AML-193 (cell line): ENCODE measurements around the gene HDGF.
A peak's percentile ranks its signal among the peaks of the same experiment; 100 is the strongest.

Experiments used
- DNase-seq, 2 experiments: peaks; one replicate each; lab custom pipeline; 2025; lab: John Stamatoyannopoulos, UW

The HDGF gene

DNA sequence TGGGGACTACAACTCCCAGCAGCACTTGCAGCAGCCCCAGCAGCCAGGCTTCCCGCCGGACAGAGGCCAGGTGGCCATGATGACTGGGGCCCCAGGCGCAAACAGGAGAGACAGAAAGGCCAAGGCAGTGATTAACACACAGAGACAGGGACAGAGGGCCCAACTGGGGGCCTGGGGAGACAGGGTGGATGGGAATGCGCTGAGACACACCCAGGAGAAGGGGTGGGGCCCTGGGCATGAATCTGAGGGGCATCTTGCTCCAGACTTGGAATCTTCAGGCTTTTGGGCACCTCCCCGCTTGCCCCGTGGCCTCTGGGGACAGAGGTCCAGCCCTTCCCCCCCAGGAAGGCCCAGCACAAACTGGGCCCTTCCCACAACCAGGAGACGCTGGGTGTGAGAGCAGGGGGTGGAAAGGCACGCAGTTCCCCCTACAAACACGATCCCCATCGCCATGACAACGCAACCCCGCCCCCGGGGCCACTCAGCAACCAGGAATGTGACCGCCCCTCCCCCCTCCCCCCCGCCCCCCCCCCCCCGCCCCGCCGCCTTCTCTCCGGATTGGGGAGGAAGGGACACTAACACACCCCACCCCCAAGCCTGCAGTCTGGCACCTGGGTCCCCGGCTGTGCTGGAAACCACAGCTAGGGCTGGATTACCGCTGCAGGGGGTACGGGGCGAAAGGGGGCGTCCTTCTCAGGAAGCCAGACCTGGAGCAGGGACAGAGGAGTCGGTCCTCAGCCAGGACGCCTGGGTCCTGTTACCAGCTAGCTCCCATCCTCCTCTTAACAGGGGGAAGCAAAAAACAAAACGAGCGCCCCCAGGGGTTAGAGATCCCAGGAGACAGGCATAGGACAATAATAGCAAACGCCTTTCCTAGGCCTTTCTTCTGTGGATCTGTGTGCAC, 4.5 kb downstream of the HDGF start:
- no peak for DNase-seq

DNA sequence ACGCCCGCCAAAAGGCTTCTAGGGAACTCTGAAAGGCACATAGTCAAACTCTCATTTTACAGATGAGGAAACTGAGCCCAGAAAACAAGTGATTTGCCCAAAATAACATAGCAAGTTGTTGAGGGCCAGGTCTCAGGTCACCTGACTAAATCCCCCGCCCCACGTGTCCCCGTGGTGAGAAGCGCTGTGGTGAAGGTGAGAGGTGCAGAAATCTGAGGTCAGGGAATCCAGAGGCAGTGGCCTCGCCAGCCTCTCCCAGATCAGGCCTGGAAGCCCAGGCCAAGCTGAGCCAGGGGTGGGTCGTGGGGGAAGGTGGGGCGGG, 5.1 kb downstream of the HDGF start:
- DNase-seq, result no peak

DNA sequence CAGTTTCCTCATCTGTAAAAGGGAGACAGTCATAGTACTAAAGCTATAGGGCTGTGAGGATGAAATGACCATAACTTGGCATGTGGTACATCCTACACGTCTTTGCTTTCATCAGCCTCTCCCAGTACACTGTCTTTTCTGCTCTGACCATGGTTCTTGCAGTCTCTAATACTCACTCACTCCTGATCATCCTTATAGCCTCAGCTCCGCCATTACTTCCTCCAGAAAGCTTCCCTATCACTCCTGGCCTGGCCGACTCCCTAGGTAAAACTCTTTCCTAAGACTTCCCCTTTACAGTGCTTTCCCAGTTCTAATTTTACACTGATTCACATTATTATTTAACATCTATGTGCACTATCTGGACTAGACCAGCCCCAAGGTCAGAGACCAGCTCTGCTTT, 5.6 kb downstream of the HDGF start:
- no peak for DNase-seq

DNA sequence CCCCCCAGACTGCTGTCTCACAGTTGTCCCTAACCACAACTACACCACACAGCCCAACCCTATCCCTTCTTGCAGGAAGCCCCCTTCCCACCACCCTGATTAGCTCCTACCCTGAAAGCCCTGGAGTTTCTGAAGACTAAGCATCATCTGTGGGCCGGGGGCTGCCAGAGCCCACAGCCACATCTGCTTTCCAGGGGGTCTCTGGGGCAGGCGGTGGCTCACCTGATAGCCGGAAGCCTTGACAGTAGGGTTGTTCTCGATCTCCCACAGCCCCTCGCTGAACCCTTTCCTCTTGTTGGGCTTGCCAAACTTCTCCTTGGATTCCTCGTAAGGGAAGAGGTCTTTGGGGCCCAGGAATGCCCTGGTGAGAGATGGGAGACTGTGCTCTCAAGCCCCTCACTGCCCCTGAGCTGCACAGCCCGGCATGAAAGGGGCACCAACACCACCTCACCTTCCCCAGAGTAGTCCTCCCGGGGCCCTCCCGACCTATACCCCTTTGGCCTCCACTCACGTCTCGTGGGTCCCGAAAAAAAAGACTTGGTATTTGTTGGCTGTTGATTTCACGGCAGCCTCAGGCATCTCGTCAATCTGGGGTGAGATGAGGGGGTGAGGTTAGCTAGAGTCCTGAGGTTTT, 6.6 kb downstream of the HDGF start:
- DNase-seq, result no peak

DNA sequence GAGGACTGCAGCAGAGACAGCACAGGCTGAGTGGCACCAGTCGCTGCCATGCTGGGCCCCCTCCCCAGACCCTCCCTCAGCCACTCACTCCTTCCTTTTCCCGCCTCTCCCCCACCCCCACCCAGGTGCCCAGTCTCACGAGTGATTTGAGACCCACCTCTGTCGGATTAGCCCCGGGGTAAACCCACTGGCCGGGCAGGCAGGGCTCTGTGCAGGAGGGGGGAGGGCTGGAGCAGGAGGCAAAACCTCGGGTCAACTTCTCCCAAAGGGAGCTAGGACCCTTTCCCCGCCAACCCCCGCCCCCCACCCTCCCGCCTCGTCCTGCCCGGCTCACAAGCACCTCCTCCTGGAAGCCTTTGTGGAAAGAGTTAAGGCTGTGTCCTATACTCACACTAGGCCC, 7.1 kb downstream of the HDGF start:
- no peak for DNase-seq

DNA sequence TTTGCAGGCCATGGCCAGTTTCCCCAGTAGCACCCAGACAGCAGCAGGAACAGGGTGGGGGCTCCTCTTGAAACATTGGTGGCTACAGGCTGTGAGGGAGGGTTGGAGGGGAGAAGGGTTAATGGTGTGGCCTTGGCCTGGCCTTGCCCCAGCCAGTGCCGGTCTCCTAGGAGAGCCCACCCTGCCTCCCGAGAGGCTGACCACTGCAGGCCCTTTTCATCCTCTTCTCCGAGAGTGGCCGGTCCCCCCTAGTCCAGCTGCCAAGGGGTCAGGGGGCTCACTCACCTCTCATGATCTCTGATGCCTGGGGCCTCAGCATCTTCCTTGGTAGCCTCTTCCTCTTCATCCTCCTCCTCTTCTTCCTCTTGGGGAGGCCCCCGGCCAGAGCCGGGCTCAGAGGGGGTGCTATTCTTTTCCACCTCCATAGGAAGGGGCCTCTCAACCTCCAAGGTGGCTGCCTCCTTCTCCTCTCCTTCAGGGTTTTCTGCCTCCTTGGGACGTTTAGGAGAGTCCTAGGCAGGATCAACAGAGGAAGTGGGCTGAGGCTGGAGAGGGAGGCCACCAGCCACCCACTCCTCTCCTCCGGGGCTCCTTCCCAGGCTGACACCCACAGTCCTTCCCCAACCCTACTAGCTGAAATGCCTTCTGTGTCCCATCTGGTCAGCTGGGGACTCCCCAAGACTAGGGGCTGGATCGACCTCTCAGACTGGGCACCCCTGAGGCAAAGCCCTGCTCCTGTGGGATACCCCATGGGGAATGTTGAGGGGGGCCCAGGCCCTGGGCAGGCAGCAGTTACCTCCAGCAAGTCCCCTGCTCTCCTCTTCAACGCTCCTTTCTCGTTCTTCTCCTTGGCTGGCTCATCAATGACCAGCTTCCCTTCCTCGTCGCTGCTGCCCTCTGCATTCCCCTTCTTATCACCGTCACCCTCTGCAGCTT, 7.8 kb downstream of the HDGF start:
- DNase-seq, result no peak

DNA sequence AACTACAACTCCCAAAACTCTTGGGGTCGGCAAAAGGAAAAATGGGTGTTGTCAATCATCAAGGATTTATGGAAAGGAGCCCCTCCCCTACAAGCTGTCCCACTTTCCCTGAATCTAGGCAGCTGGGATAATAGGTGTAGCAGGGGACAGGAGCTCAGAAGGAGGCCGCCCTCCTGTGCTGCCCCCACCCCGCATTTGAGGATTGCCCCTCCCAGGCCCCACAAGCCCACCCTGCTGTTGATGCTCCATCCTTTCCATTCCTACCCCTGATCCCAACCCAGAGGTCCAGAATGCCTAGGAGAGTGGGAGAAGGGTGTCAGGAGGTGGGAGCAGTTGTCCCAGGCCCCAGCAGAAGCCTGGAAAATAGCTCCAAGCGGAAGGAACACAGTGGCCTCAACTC, 8.7 kb downstream of the HDGF start:
- DNase-seq, result no peak

DNA sequence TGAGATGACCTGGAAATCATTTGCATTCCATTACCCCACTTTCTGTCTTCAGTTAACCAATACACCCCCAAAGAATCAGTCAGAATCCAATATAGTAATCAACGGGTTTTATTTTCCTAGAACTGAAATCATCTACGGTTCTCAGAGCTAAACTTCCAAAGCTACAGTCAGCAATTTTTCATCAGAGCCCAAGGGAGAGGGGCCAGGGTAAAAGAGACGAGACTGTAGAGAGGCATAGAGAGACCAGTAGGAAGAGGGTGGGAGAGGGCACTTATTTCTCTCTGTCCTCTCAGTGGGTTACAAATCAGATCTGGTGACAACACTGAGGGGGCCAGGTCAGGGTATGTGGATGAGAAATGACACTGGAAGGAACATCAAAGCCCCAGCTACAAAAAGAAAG, 9.5 kb downstream of the HDGF start:
- no peak for DNase-seq

DNA sequence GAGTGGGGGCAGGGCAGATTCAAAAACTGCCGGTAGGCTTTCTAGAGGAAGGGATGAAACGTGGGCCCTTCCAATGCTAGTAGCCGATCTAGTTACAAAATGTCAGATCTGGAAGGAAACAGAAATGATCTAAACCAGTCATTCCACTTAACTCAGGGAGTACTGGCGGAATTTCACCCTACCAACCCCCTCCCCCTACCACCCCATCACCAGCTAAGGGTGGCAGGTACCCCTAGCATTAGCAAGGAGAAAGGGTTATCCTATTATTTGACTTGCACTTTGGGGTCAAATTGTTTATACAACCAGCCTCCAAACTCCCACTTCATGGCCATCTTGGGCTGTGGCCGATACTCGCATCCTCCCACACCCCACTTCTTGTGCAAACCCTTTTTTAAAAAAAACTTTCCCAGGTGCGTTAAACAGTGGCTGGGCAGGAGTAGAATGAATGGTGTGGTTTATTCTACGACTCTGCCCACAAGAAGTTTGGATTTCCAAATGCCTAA, 9.9 kb downstream of the HDGF start:
- no peak for DNase-seq

DNA sequence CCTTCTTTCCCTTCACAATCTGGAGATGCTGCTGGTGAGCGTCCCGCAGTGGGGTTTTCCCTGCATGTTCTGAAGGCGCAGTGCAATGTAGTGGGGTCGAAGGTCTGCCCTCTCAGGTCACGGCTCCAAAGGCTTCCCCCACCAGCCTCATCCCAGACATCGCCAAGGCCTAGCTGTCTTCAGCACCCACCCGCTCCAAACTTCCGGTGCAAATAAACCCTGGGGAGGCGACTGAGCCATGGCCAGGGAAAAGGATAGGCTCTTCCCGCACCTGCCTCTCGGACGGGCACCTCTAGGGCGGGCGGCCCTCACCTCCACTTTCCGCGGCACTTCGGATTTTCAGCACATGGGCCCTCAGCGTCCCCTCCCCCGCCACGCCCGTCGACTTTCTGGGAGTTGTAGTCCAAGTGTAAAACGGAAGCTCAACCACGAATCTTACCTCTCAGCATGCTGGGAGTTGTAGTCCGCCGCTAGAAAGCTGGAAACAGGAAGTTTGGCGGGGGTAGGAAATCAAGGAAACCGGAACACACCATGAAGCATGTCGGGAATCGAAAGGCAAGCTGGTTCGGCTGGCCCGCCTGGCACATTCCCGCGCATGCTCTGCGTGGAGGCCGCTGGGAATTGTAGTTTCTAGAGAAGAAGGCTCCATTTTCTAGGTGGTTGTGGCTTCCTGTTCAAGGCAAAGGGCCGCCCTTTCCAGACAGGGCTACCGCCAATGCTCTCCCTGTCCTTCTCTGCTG, 10.6 kb downstream of the HDGF start, which contains the start of gene MRPL24:
MRPL24 (minus strand) TSS at position 348 of the 740 bp plus-strand sequence. CDS start 2,384 bp downstream, outside the sequence.
- DNase-seq, result peak; percentile 99

DNA sequence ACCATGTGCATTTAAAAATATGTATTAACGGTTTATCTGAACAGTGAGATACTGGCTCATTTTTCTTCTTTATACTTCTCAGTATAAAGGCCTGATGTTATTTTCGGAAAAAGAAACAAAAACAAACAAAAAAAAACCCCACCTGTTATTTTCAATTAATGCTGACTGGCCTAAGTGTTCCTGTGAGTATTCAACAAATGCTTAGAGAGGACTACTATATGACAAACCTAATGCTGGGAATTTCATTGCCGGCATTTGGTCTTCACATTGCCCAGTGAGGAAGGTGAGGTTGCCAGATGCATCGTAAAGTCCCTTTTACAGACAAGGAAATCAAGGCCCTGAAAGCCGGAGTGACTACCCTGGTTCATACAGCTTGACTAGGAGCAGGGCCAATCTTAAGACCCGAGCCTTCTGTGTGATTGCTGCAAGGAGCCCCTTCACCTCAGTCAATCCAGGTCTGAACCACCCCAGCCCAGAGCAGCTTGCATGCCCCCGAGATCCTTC, 11.2 kb downstream of the HDGF start:
- DNase-seq, result peak in 1 of 2 experiments; percentile 12

DNA sequence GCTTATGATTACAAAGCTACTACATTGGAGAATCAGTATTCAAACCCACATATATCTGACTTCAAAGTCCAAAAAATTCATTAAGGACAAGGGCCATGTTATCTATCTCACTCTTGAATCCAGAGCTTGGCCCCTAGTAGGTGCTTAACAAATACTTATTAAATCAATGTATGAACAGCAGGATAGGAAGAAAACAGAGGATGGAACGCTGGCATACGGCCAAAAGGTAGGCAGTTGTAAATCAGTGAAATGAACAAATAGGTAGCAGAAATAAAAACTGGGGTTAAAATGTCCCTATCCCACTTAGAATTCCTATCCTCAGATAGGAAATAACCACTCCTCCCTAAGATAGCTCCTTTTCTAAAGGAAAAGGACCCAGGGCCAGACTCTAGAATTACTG, 12.6 kb downstream of the HDGF start:
- DNase-seq, result no peak

DNA sequence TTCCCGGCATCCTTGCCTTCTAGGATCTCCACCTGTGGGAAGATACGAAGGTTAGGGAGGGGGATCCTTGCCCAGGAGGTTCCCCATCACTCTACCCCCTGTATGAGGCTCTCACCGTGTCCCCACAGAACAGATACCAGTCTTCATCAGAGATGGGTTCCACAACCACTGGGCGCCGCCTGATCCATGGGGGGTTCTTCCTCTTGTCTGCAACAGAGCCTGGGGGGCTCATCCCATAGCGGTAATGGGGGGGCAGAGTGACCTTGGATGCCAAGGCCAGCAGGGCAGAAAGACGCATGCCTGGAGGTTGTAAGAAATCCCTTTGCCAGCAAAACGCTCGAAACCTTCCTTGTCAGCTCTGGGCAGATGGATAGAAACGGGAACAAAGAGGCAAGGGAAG, 13.1 kb downstream of the HDGF start:
- DNase-seq, result no peak

DNA sequence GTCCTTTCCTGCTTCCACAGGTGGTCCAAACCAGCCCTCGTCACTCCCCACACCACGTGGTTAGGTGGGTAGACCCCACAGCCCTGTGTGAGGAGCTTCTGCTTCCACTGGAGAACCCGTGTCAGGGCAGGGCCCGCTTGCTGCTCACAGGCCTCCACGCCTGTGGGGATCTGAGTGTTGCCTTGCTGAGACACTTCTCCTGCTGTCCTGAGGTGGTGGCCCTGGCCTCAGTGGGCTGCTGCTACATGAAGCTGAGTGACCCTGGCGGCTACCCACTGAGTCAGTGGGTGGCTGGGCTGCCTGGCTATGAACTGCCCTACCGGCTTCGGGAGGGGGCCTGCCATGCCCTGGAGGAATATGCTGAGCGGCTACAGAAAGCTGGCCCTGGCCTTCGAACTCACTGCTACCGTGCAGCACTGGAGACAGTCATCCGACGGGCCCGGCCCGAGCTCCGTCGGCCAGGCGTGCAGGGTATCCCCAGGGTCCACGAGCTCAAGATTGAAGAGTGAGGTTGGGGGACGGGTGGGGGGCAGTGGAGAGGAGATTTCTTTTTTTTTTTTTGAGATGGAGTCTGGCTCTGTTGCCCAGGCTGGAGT, 17.4 kb downstream of the HDGF start:
- no peak for DNase-seq

DNA sequence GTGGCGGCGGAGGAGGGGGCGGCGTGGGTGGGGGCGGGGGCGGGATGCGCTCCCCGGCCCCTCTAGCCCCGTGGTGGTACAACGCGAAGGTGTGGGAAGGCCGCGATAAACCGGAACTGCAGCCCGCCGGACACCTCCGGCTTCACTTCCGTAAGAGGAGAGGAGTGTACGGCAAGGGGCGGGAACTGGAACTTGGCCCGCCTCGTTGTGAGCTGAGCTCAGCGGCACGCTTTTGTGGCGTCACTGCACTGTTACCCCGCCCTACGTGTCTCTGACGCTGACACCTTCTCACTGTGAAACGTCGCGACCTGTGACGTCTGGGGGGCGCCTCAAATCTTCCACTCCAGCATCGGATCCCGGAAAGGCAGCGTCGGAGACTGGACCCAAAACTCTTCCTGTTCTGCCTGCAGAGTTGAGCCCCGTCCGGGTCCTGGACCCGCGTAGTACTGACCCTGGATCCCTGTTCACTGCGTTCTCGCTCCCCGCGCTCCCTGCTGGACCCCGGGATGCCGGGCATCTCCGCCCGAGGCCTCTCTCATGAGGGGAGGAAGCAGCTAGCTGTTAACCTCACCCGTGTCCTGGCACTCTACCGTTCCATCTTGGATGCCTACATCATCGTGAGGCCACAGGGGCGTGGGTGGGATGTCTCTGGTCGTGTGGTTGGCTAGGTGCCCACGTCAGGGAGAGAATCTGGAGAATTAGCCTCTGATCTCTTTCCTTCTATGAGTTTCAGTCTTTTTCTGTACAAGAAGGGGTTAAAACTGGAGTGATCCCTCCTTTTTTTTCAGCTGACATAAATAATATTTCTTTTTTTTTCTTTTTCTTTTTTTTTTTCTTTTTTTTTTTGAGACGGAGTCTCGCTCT, 22.6 kb downstream of the HDGF start, which contains the start of gene ISG20L2:
ISG20L2 (minus strand) TSS at position 168 of the 864 bp plus-strand sequence. CDS start 1,114 bp downstream, outside the sequence.
- DNase-seq, result peak; percentile 92 to 93

DNA sequence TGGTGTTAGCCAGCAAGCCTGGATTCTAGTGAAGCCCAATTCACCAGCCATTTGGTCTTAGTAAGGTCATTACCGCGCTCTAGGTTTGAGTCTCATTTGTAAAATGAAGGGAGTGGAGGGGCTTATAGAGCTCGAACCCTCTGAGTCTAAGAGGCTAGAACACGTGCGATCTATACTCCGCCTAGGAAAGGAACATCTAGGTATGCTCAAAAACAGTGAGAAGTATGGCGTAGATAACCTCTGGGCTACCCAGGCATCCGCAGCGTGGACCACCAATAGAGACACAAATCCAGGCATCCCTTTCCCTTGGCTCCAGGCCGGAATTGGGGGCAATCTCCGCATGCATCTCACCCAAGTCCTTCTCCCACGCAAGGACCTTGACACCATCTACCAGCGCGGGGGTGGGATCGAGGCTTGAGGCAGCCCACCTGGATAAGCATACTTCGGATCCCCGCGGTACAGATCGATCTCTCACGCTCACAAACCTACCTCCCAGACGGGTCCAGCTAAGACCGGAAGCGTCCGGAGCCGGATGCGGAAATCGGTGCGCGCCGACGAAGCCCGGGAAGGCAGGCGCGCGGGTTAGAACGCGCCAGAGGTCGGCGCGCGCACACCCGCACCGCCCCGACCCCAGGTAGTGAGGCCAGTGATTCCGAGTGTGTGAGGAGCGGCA, 23.4 kb downstream of the HDGF start, which contains the start of gene METTL25B:
METTL25B (plus strand) TSS at position 544 of the 673 bp plus-strand sequence. CDS start 636 bp downstream, outside the sequence.
- peak; percentile 67 to 71 for DNase-seq

DNA sequence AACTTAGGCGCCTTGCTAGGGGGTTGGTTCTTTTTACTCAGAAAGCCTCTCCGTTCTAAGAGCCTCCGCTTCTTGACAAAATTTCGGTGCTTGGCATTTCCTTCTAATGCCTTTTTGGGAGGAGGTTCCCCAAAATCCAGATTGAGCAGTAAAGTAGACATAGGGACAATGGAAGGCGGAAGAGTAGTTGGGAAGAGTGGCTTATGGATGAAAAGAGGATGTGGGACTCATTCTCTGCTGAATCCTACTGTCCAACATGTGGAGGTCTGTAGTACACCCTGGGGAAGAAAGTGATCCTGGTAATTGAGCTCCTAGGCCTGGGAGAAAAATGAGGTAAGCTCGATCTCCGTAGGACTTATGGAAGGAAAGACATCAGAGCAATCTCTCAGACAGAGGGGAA, 24.0 kb downstream of the HDGF start:
- no peak for DNase-seq

DNA sequence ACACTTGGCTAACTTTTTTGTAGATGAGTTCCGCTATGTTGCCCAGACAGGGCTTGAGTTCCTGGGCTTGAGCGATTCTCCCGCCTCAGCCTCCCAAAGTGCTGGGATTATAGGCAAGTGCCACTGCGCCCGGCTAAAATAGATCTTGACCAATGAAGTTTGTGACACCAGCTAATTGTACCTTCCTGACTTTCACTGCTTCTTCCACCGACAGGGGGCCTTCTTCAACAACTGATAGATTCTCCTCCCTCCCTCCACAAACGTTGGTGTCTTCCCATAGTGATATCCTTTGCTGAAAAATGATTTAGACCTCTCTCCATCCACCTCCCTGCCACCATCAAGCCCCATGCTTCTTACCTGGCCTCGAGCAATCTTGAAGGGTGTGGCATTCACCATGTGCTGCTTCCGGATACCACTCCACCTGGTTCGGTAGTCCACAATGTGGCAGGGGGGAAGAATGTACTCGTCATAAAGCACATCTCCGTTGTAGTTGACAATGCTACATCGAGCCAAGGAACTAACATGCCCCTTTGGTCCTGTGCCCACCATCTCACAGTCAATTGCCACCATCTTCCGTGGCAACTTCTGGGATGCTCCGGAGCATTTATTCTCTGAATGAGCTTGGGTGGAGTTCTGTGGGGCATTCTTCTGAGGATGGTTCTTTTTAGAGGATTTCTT, 24.8 kb downstream of the HDGF start:
- peak; percentile 81 for DNase-seq
